Stimulated activated CD4-positive, alpha-beta T cell treated with anti-CD3 and anti-CD28 coated beads, TNF-alpha, amount 100 ng/mL, for 48 hours (primary cell): ENCODE data around the gene EPAS1.

ENCODE experiments used
- DNase-seq, 3 donors: peaks; one replicate each; pipeline ENCODE4 v3.0.0-alpha.2; 2020; ENCODE audit warnings: low read depth in 3 of 3

EPAS1 gene

DNA sequence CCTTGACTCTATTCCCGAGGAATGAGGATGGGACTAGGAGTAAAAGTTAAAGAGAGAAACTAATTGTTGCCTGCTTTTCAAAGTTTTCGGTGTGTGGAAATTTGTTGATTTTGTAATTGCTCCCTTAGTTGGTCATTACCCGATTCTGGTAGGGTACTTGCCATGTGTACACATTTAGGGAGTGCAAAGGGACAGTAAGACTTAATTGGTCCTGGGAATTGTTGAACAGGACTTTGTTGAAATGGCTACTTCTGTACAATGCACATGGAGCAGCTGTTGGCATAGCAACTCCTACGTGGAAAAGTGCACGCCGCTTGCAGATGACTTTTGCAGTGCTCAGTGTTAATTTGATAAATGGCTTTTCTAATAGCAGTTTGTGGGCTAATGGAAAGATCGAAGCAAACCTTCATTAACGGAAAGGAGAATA, 22.9 kb downstream of the EPAS1 start:
- no peak for DNase-seq

- DNase-seq: no peak
Observed at GRCh38 chr2:46323730-46324129, 26.5 kb downstream of the EPAS1 start.

GRCh38 chr2:46325182-46325928, 28.1 kb downstream of the EPAS1 start:
- no peak for DNase-seq

GRCh38 chr2:46326231-46326980, 29.2 kb downstream of the EPAS1 start:
- no peak for DNase-seq

- DNase-seq: no peak
Observed at GRCh38 chr2:46327627-46328026, 30.4 kb downstream of the EPAS1 start.

DNA sequence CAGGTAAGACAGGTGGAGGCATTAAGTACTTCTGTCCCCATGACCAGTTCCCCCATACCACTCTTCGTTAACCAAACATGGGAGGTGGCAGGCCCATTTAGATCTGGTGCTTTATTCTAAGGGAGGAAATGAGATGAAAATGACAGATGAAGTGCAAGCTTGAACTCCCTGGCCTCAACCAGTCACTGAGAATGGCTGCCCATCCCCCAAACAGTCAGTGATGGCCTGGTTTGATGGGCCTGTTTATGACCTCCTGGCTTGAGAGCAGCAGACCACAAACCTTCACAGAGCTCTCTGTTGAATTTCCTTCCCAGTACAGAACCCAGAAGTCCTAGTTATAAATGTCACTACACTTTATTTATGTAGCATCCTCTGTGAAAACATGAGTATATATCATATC, 31.1 kb downstream of the EPAS1 start:
- DNase-seq: no peak

DNA sequence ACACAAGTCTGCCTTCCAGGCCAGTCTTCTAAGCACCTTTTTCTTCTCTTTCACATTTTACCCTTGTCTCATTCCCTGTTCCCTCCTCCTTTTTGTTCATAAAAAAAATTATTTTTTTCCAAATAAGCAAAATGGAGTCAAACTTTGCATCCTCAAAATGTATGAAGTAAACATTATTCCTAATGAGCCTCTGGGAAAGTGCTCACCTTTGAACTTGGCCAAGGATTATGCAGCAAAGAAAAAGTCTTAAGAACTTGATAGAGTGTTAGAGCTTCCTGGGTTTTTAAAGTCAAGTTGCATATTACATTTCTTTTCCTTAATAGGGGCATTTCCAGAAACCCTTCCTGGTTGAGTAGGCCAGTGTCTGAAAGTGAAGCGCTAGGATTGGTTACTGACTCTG, 31.6 kb downstream of the EPAS1 start:
- no peak for DNase-seq

DNA sequence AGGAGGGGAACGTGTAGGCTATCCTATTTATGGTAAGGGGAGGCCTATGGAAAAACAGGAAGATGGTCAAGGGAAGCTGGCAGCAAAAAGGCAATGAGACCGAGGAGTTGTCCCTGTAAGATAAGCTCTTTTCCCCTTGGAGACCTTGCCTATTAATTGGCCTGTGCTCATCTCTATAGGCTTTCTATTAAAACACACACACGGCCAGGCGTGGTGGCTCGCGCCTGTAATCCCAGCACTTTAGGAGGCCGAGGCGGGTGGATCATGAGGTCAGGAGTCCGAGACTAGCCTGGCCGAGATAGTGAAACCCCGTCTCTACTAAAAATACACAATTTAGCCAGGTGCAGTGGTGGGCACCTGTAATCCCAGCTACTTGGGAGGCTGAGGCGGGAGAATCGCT, 32.1 kb downstream of the EPAS1 start:
- no peak for DNase-seq

DNA sequence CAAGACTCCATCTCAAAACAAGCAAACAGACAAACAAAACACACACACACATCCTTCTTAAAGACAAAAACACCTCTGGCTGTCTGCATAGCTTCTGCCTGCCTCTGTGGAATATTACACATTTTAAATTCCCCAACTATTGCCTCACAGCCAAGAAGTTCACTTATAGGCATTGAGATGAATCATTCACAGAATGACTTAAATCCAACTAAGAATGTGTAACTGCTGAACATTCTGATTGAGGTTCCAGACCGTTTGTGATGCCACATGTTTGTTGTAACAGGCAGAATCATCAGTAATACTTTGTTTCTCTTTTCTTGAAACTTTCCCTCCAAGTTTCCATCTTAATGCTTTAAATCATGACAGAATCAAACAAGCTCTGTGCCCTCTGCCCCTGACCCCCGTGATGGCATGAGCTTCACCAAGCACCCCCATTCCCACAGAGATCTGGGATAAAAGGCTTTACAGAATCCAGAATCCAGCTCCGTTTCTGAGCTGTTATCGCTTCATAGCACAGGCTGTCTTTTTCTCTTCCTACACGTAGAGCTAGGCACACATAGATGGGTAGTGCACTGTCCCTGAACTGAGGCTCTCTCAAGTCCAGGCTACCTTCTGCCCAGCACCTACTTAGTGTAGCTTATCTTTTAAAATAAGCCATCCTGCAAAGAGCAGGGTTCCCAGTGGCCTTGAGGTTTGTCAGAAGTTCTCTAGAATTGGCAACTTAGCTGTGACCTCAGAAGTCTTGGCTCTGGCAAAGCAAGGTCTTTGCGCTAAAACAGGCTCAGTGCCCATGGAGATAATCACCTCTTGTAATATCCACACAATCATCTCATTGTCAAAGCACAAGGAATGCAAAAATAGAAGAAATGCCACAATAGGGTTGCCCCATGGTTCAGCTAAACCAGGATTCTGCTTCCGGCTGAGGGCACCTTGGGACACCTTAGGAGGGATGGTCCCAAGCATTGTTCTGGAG, 32.9 kb downstream of the EPAS1 start:
- no peak for DNase-seq

DNA sequence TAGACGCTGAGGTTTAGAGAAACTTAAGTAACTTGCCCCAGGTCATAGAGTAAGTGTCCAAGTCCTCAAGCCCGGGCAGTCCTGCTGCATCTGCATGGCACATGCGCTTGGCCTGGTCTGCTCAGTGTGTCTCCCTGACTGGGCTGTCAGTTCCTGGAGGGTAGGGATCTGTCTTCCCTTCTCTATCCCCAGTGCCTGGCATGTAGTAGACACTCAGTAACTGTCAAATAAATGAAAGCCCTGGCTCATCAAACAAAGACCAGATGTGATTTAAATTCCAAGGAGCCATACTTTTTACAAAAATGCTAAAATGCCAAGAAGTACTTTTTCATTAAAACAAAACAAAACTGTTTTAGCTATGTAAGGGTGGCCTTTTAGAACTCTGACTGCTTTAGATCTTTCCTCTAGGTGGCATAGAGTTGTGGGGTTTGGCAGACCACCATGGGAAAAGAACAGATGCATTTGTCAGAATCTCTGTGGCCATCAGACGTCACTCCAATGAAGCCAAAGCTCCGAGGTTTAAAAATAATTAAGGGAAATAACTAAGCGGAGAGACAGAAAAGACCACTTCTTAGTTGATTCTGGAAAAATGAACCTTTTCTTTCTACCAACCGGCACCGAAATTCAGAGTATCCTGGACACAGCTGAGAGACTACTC, 34.0 kb downstream of the EPAS1 start:
- DNase-seq: no peak

- no peak for DNase-seq
Observed at GRCh38 chr2:46332686-46333281, 35.6 kb downstream of the EPAS1 start.

DNA sequence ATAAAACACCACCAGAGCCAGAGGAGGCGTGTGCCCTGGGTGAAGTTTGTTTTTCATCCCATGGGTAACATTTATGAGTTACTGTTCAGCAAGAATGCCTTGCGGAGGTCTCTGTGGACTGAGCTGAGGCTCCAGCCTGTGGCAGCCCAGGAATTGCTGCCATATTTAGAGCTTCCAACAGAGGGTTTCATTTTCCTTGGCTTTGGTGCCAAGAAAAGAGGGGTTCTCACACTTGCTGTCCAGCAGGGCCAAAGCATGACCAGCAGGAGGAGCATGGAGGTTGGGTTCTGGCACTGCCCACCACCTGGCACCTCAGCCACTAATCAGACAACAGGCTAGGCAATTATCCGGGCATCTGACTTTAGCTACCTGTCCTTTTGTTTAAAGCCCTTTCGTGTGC, 36.7 kb downstream of the EPAS1 start:
- no peak for DNase-seq

DNA sequence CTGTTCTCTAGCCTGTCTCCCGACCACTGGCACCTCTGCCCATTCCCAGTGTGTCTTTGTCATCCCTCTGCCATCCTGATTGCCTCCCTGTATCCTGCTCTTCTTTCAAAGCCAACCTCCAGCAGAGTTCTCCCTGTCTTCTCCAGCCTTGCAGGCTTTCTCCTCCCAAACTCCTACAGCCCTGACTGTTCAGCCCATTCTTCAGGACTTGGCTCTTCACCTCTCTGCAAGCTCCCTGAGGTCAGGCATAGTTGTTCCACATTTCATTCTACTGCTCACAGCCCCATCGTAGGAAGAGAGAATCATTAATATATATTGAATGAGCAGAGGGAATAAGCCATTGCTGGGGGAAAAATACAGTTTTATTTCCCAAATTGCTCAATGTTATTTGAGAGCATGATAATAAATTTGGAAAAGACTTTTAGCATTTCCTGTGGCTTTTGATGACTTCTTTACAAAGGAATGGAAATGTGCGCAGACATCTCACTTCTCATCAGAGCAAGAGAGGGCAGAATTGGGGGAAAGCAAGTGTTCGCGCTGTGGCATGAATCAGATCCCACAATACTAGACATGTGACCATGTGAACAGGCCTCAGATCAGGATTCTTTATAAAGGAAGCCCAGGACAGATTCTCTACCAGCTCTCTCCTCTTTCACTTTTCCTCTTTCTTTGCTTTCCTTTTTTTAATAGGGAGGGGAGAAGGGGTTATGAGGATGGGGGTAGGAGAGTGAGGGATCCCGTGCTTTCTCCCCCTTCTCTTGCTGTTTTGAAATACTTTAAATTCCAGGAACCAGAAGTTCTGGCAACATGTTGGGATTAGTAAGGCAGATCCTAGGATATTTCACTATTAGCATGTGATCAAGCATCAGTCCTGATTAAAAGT, 37.4 kb downstream of the EPAS1 start:
- no peak for DNase-seq

GRCh38 chr2:46335391-46336282, 38.4 kb downstream of the EPAS1 start:
- DNase-seq: no peak

- DNase-seq: no peak
Observed at GRCh38 chr2:46336283-46336959, 39.2 kb downstream of the EPAS1 start.

DNA sequence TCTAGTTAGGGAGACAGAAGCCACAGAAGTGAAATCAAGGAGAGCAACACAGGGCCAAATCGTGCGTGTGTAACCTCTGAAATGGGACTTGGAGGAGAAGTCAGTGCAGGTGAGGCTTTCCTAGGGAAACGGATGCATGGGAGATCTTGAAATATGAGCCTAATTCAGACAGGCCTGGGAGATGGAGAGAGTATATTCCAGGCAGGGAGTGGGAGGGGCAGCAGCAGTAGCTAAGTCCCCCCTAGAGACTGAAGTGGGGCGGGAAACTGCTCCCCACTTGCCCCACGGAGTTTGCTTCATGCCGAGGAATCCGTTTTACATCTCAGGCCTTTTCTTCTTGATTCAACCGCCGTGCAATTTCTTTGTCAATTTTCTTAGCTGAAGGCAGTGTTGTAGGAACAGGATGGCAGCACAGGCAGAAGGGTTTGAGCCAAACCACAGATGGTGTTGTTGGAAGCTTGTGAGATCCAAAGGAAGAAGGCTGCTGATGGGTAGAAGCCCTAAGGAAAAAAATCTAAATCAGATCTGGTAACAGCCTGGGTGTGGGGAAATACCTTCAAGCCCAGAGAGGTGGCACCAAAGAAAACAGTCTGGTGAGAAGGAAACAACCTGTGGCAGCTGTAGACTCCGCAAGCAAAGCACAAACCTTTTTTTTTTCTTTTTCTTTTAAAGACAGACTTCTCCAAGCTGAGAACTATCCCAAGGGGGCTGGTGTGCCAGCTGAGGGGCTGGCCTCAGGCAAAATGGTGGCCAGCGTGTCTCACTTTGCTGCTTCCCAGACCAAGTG, 40.2 kb downstream of the EPAS1 start:
- no peak for DNase-seq

DNA sequence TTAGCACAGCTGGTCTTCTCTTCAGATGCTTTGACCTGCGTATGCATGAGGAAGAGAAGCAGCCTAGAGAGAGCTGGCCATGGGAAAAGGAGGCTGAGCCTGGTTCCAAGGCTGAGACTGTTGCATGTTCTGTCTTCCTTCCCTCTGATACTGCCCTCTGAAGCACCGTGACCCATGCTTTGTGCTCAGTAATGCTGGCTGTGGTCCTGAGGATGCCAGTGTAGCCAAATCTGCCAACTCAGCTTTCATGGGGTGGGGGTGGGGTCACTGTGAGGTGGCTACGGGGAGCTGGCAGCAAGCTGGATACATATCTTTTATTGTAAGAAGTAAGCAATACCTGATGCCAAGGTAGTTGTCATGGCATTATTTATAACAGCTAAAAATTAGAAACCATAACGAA, 41.5 kb downstream of the EPAS1 start:
- no peak for DNase-seq

- DNase-seq: no peak
Observed at GRCh38 chr2:46339200-46339599, 42.0 kb downstream of the EPAS1 start.
